NB4 (cell line): ENCODE measurements around the gene P4HB.

Source experiments
- CTCF ChIP-seq: IDR thresholded peaks from one replicate; pipeline ENCODE4 v1.5.1; 2012; ENCODE audit warnings: low read depth, low read length
- MAX ChIP-seq: IDR thresholded peaks from 2 replicates; pipeline ENCODE4 v1.6.1; 2011; ENCODE audit warnings: low read depth, low read length
- POLR2A ChIP-seq: IDR thresholded peaks from 2 replicates; pipeline ENCODE4 v1.6.1; 2011; ENCODE audit warnings: mild to moderate bottlenecking; ENCODE audit not compliant: insufficient read length; ENCODE audit errors: extremely low read depth

GRCh38 chr17:81846743-81847689 lies 13.3 kb downstream of the P4HB start:
- TF ChIP-seq MAX: no peak
- no peak for TF ChIP-seq CTCF
- no peak for TF ChIP-seq POLR2A
